ENCODE data around the gene SYCP3.
"Not testable (repeated sequence)": the region's sequence is repeated elsewhere in the genome, so short reads cannot be mapped to it uniquely, and the experiment has no call there.

SYCP3 gene

DNA sequence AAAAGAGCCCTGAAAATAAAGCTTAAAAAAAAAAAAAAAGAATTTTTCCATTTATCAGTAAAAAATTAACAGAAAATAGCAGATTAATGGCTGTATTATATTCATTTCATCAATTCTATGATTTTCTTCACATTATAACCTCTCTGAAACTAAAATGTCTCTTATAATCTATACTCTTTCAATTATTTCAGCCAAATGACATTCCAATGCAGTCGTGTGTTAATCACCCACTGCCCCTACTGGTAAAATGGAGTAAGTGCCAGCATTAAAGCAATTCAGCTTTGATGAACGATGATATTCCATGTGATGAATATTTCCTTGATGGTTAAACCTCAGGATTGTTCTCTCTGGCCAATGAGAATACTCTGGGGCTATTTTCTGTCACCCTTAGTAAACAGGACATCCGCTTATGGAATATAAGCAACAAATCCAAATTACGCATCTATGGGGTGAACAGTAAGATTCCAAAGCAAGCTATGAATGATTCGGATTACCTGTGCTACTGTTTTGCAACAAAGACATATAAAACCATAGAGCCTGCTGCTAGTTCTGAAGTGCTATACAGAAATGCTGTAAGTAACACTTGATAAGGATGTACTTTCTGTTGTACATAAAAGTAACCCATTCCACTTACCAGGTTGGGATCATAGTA, 20.3 kb upstream of the SYCP3 start:
- DNase-seq = no peak

- no peak for DNase-seq
Measured at GRCh38 chr12:101750152-101750551, 10.9 kb upstream of the SYCP3 start.

GRCh38 chr12:101749657-101750056, 10.4 kb upstream of the SYCP3 start:
- DNase-seq = no peak

GRCh38 chr12:101748907-101749306, 9.6 kb upstream of the SYCP3 start:
- no peak for DNase-seq

DNA sequence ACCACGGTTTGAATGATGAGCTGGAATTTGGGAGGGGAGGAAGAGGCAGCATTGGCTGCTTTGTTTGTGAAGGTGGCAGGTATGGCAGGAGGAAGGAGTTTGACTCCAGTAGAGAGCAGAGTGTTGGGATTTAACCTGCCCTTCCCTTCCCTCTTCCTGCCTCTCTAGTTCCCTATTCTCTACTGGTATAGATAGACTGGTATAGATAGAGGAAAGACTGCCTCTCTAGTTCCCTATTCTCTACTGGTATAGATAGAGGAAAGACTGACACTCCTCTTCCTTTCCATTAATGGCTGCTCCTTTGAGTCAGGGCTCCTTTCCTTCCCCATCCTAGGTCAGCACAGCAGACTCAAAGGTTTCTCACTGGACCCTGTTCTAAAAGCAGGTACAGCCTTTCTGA, 8.4 kb upstream of the SYCP3 start:
- DNase-seq = no peak

DNA sequence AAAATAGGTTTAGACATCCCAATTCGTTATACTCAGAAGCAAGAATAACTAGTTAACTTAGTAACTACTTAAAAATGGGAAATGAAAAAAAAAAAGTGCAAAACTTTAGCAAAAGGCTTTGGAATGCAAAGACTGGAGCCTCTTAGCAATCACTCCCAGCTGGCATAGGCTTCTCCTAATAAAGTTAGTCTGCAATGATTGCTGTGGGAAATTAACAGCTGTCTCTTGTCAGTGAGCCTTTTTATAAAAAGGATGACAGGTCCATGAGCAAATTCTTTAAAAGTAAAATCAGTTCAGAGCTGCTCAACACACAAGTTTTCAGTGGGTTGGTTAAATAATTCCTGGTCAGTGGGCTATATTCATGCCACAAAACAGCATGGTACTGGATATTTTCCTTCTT, 7.4 kb upstream of the SYCP3 start:
- DNase-seq = no peak

DNA sequence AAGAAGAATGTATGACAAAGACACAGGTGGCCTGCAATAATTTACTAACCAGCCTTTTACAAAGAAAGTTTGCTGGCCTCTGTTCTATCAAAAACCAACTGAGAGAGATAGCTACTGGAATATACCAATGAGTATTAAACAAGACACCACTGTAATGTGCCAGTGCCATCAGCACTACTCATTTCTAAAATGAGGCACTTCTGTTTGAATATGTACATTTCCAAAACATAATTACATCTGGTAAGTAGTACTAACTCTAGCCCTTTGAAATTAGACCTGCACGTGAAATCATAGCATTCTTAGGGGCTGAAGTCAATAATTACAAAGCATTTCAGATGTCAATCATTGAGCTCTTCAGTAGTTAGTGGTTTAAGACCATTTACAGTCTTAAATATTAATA, 6.9 kb upstream of the SYCP3 start:
- DNase-seq = no peak

DNA sequence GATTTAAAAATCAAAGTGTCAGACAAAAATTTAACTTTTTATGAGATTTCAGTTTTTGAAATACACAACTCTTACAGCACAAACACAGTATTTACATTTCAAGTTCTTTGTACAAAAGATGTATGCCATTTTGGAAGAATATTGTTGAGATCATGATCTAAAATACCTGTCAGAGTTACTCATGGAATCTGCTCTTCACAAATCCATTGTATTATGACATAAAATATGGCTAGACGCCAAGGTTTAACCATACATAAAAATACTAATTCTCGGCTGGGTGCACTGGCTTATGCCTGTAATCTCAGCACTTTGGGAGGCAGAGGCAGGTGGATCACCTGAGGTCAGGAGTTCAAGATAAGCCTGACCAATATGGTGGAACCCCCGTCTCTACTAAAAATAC, 6.2 kb upstream of the SYCP3 start:
- no peak for DNase-seq

GRCh38 chr12:101743724-101744472, 4.6 kb upstream of the SYCP3 start:
- no peak for DNase-seq

DNA sequence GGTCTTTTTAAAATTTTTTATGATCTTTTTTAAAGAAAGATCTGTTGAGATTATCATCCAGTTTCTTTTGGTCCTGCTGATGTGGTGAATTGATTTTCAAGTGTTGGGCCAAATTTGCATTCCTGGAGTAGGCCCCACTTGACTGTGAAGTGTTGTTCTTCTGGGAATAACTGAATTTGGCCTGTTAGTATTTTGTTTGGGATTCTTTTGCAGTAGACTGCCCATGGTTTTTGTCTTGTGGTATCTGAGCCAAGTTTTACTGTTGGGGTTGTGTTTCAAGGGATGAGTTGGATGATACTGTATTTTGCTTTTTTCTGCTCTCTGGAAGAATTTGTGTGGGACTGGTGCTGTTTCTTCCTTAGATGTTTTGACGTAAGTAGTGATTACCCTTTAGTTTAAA, 4.0 kb upstream of the SYCP3 start:
- no peak for DNase-seq

GRCh38 chr12:101740980-101741379, 1.7 kb upstream of the SYCP3 start:
- DNase-seq = no peak

DNA sequence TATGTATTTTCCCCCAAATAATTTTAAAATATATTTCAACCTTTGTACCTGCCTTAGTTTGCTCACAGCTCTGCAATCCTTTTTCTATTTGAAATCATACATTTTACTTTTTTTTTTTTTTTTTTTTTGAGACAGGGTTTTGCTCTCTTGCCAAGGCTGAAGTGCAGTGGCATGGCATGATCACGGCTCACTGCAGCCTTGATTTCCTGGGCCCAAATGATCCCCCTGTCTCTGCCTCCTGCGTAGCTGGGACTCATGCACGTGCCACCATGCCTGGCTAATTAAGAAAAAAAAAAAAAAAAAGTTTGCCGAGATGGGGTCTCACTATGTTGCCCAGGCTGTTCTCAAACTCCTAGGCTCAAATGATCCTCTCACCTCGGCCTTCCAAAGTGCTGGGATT, 1.3 kb upstream of the SYCP3 start:
- no peak for DNase-seq

DNA sequence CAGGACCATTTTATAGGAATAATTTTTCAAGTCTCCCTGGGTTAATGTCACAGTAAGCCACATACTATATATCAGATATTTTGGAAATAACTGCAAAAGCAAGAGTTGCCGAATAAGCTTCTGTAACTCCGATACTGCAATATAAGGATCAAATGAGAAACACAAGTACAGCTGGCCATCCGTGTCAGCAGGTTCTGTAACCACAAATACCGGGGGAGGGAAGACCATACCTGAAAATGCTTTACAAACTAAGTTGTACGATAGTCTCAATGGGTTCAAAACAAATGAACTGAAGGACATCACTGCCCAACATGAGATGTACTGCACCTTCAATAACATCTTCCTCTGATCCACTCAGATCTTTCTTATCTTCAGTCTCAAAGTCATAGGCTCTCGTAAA, 1.8 kb downstream of the SYCP3 start:
- no peak for DNase-seq

- DNase-seq = not testable (repeated sequence)
Measured at GRCh38 chr12:101734482-101734881, 4.8 kb downstream of the SYCP3 start.

- DNase-seq = no peak
Measured at GRCh38 chr12:101733166-101733565, 6.1 kb downstream of the SYCP3 start.

DNA sequence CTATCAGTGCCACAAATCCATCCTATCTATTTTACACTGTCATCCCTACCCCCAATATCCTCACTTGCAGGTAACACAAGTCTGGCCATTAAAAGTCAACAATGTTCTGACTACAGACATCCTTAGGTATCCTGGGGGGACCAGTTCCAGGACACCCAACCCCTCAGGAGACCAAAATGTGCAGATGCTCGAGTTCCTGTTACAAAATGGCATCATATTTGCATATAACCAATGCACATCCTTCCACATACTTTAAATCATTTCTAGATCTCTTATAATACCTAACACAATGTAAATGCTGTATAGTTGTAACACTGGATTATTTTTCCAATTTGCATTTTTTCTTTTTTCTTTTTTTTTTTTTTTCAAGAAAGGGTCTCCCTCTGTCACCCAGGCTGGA, 6.9 kb downstream of the SYCP3 start:
- DNase-seq = no peak

DNA sequence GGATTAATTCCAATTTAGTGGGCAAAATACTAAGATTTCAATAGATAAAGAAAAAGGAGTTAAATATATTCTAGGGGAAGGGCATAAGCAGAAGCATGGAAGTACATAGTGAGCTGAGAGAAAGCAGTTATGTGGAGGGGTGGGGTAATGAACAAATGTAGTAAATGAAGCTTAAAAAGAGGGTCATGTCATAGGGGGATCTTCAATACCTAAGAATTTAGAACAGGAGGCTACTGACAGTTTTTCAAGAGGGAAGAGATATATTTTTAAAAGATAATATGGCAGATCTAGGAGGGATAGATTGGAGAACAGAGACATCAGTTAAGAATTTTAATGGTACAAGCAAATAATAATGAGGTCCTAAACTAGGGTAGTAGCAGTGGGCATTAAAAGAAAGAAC, 9.4 kb downstream of the SYCP3 start:
- DNase-seq = no peak

GRCh38 chr12:101727098-101727497, 12.2 kb downstream of the SYCP3 start:
- no peak for DNase-seq

- DNase-seq = no peak
Measured at GRCh38 chr12:101722392-101722791, 16.9 kb downstream of the SYCP3 start.

DNA sequence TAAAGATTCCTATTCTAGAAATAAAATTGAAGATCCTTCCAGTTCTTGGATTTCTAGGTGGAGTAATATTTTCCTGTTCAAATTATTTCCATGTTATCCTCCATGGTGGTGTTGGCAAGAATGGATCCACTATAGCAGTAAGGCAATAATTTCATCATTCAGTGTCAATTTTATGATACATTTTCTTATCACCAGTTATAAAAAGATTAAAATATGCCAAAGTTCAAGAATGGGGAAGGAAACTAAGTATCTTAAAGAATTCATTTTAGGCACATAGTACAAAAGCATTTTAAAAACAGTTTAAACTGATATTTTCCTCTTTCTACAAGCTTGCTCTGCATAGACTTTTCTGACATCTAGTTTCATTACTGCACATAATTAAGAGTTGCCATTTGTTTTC, 19.1 kb downstream of the SYCP3 start:
- DNase-seq = no peak

- DNase-seq = no peak
Measured at GRCh38 chr12:101719566-101719965, 19.7 kb downstream of the SYCP3 start.

DNA sequence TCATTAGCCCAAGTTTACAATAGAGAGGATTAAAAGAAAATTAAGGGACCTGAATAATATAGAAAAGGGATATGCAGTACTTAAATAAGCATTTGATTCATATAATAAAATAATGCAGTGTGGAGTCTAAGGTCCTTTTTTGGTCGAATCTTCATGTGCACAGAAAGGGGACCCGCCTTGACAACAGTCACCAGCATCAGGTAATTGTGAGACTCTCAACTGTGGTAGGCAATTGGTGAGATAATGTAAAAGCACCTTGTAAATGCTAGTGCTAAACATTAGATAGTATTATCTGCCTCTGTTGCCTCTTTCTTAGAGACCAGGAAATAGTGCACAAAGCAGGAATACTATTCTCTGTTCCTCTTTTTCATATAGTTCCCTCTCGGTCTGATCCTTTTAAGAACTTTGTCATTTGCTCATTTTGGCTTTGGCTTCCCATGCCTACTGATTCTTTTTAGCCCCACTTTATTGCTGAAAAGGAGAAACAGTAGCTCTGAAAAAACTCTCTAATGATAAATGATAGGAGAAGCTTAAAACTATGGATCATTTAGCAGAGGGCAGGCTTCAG, 24.3 kb downstream of the SYCP3 start:
- no peak for DNase-seq

- DNase-seq = no peak
Measured at GRCh38 chr12:101713930-101714329, 25.3 kb downstream of the SYCP3 start.

DNA sequence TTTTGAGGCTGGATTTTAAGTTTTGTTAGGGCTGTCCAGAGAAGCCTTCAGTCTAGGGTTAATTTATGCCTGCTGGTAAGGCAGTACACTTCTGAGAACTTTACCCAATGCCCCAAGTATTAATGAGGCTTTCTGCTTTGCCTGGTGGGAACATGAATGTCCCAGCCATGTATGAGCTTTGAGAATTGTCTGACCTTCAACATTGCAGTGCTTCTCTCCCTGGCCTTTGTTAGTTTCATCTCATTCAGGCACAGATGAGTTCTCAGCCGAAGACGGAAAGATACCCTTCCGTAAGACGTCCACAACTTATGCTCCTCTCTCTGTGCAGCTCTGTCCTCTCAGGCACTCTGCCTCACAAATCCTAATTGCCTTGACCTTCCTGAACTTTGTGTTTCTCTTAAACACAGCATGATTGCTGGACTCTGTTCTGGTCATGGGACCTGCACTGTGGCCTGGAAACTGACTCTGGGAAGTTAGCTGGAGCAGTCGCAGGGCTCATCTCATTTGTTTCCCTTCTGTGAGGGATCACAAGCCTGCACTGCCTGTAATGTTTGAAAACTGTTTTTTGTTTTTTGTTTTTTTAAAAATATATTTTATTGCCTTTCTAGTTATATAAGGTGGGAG, 26.1 kb downstream of the SYCP3 start:
- no peak for DNase-seq

Data from activated T-cell treated with anti-CD3 and anti-CD28 coated beads, Interleukin-2, amount 50 U/mL, for 48 hours (primary cell).